Measurements from ENCODE around the gene RAPGEF1.

RAPGEF1 gene

GRCh38 chr9:131724683-131725082 lies 15.2 kb downstream of the RAPGEF1 start:
- no peak for TF ChIP-seq POLR2AphosphoS5 (IDR thresholded peaks at IDR 0.05; ENCODE audit: low read depth, low read length)
- TF ChIP-seq TAF1 (IDR thresholded peaks at IDR 0.05; ENCODE audit: borderline replicate concordance, insufficient read depth, low read length) = no peak
- TF ChIP-seq REST (IDR thresholded peaks at IDR 0.05; ENCODE audit: insufficient read depth in 1 of 2, low read depth in 2 of 2, low read length in 2 of 2) = no peak
- no peak for TF ChIP-seq SIN3A (IDR thresholded peaks at IDR 0.05; ENCODE audit: borderline replicate concordance, insufficient read depth, low read length)
- no peak for TF ChIP-seq FOXP2 (optimal IDR thresholded peaks at IDR 0.05; ENCODE audit: borderline replicate concordance, extremely low read depth, extremely low read length, insufficient read depth)

- no peak for TF ChIP-seq REST (IDR thresholded peaks at IDR 0.05; ENCODE audit: insufficient read depth in 1 of 2, low read depth in 2 of 2, low read length in 2 of 2)
These were observed 16.2 kb downstream of the RAPGEF1 start for GRCh38 chr9:131723632-131724031.

GRCh38 chr9:131722255-131722654 lies 17.6 kb downstream of the RAPGEF1 start:
- TF ChIP-seq REST (IDR thresholded peaks at IDR 0.05; ENCODE audit: insufficient read depth in 1 of 2, low read depth in 2 of 2, low read length in 2 of 2) = no peak
- no peak for TF ChIP-seq TAF1 (IDR thresholded peaks at IDR 0.05; ENCODE audit: borderline replicate concordance, insufficient read depth, low read length)
- TF ChIP-seq FOXP2 (optimal IDR thresholded peaks at IDR 0.05; ENCODE audit: borderline replicate concordance, extremely low read depth, extremely low read length, insufficient read depth) = no peak
- no peak for TF ChIP-seq SIN3A (IDR thresholded peaks at IDR 0.05; ENCODE audit: borderline replicate concordance, insufficient read depth, low read length)
- TF ChIP-seq POLR2AphosphoS5 (IDR thresholded peaks at IDR 0.05; ENCODE audit: low read depth, low read length) = no peak

- no peak for TF ChIP-seq REST (IDR thresholded peaks at IDR 0.05; ENCODE audit: insufficient read depth in 1 of 2, low read depth in 2 of 2, low read length in 2 of 2)
- no peak for TF ChIP-seq TAF1 (IDR thresholded peaks at IDR 0.05; ENCODE audit: borderline replicate concordance, insufficient read depth, low read length)
These were observed 18.8 kb downstream of the RAPGEF1 start for GRCh38 chr9:131721076-131721475.

GRCh38 chr9:131720330-131720729 lies 19.5 kb downstream of the RAPGEF1 start:
- TF ChIP-seq REST (IDR thresholded peaks at IDR 0.05; ENCODE audit: insufficient read depth in 1 of 2, low read depth in 2 of 2, low read length in 2 of 2) (no peak), TAF1 (IDR thresholded peaks at IDR 0.05; ENCODE audit: borderline replicate concordance, insufficient read depth, low read length) (no peak), FOXP2 (optimal IDR thresholded peaks at IDR 0.05; ENCODE audit: borderline replicate concordance, extremely low read depth, extremely low read length, insufficient read depth) (no peak), POLR2AphosphoS5 (IDR thresholded peaks at IDR 0.05; ENCODE audit: low read depth, low read length) (no peak), SIN3A (IDR thresholded peaks at IDR 0.05; ENCODE audit: borderline replicate concordance, insufficient read depth, low read length) (no peak)
